ENCODE results near the gene MAMDC2.

The MAMDC2 gene

GRCh38 chr9:70250221-70250620 is 206.6 kb downstream of the MAMDC2 start:
- H3K4me3 Mint-ChIP-seq, result no peak overlapping the region
- H3K36me3 Mint-ChIP-seq (ENCODE audit: low read depth), result no peaks in the 10 kb centered on the region
- H3K27me3 Mint-ChIP-seq (ENCODE audit: low read depth), result no peaks in the 10 kb centered on the region
- H3K27ac Mint-ChIP-seq, result no peak overlapping the region
- H3K4me1 Mint-ChIP-seq, result peaks cover 20% of the 10 kb centered on the region
- TF ChIP-seq CTCF (IDR thresholded peaks at IDR 0.05; ENCODE audit: unreplicated experiment in 3 of 3), result no peak
- no peaks in the 10 kb centered on the region for H3K9me3 Mint-ChIP-seq

GRCh38 chr9:70255486-70255885 is 211.8 kb downstream of the MAMDC2 start:
- Mint-ChIP-seq H3K4me1 (peaks cover 58% of the 10 kb centered on the region), H3K27ac (peak overlapping the region; percentile 94 to 98 (median 94)), H3K27me3 (ENCODE audit: low read depth) (no peaks in the 10 kb centered on the region), H3K36me3 (ENCODE audit: low read depth) (peaks cover 7% of the 10 kb centered on the region), H3K9me3 (no peaks in the 10 kb centered on the region), H3K4me3 (peak overlapping the region; percentile 67 to 83 (median 80))
- TF ChIP-seq CTCF (IDR thresholded peaks at IDR 0.05; ENCODE audit: unreplicated experiment in 3 of 3), result no peak

- no peak for TF ChIP-seq CTCF (IDR thresholded peaks at IDR 0.05; ENCODE audit: unreplicated experiment in 3 of 3)
- peak overlapping the region; percentile 94 to 98 (median 94) for H3K27ac Mint-ChIP-seq
- H3K4me1 Mint-ChIP-seq, result peaks cover 65% of the 10 kb centered on the region
- no peaks in the 10 kb centered on the region for H3K9me3 Mint-ChIP-seq
- H3K36me3 Mint-ChIP-seq (ENCODE audit: low read depth), result peaks cover 12% of the 10 kb centered on the region
- no peaks in the 10 kb centered on the region for H3K27me3 Mint-ChIP-seq (ENCODE audit: low read depth)
- H3K4me3 Mint-ChIP-seq, result peak overlapping the region; percentile 67 to 83 (median 80)
Observed at GRCh38 chr9:70256123-70256551, 212.5 kb downstream of the MAMDC2 start.

GRCh38 chr9:70257502-70257901 is 213.9 kb downstream of the MAMDC2 start:
- H3K27ac Mint-ChIP-seq, result peak overlapping the region; percentile 98 to 99 (median 98)
- peaks cover 26% of the 10 kb centered on the region for H3K36me3 Mint-ChIP-seq (ENCODE audit: low read depth)
- H3K4me3 Mint-ChIP-seq, result peak overlapping the region; percentile 87 to 88 (median 88)

GRCh38 chr9:70257991-70258691 is 214.5 kb downstream of the MAMDC2 start:
- H3K4me1 Mint-ChIP-seq, result peaks cover 77% of the 10 kb centered on the region
- H3K36me3 Mint-ChIP-seq (ENCODE audit: low read depth), result peaks cover 28% of the 10 kb centered on the region
- H3K4me3 Mint-ChIP-seq, result peak overlapping the region; percentile 87 to 88 (median 88)
- TF ChIP-seq CTCF (IDR thresholded peaks at IDR 0.05; ENCODE audit: unreplicated experiment in 3 of 3), result no peak
- H3K27me3 Mint-ChIP-seq (ENCODE audit: low read depth), result no peaks in the 10 kb centered on the region
- H3K27ac Mint-ChIP-seq, result peak overlapping the region; percentile 98 to 99 (median 98)
- H3K9me3 Mint-ChIP-seq, result no peaks in the 10 kb centered on the region

More at GRCh38 chr9:70257502-70257901, 213.9 kb downstream of the MAMDC2 start:
- Mint-ChIP-seq H3K9me3 (no peaks in the 10 kb centered on the region), H3K27me3 (ENCODE audit: low read depth) (no peaks in the 10 kb centered on the region), H3K4me1 (peaks cover 78% of the 10 kb centered on the region)
- TF ChIP-seq CTCF (IDR thresholded peaks at IDR 0.05; ENCODE audit: unreplicated experiment in 3 of 3), result no peak

Data from nephron (organoid).